SK-N-SH treated with all-trans-retinoic acid at 6 μM for 48 hours (cell line): ENCODE results near the gene SMPD3.

Source experiments
- ATAC-seq: fragments of 200-7000 bp; cut with Tn5 transposase; 3 replicates; pipeline ENCODE4 v1.9.1; 2020; ENCODE audit warnings: mild to moderate bottlenecking, moderate library complexity
- ARNTL ChIP-seq: fragments of 450-650 bp; formaldehyde crosslinking; IDR thresholded peaks from 2 replicates; pipeline ENCODE4 v1.5.0; 2020; ENCODE audit warnings: low read depth, mild to moderate bottlenecking, moderate library complexity, borderline replicate concordance
- BACH2 ChIP-seq: fragments of 250-450 bp; sonication (Bioruptor Pico); IDR thresholded peaks from 2 replicates; pipeline ENCODE4 v1.9.0; 2021; ENCODE audit warnings: mild to moderate bottlenecking, borderline replicate concordance
- CREB5 ChIP-seq: fragments of 250-450 bp; sonication (Bioruptor Pico); IDR thresholded peaks from 2 replicates; pipeline ENCODE4 v1.5.1; 2020; ENCODE audit warnings: low read depth, mild to moderate bottlenecking, moderate library complexity
- CSDC2 ChIP-seq: fragments of 250-450 bp; sonication (Bioruptor Pico); IDR thresholded peaks from 2 replicates; pipeline ENCODE4 v1.5.0; 2020; ENCODE audit warnings: mild to moderate bottlenecking, moderate library complexity
- CSRNP3 ChIP-seq: fragments of 250-450 bp; sonication (Bioruptor Pico); IDR thresholded peaks from 2 replicates; pipeline ENCODE4 v1.5.1; 2021; ENCODE audit warnings: mild to moderate bottlenecking, moderate library complexity
- ESRRG ChIP-seq: fragments of 250-450 bp; sonication (Bioruptor Pico); IDR thresholded peaks from 2 replicates; pipeline ENCODE4 v1.6.1; 2021; ENCODE audit warnings: mild to moderate bottlenecking
- GLIS3 ChIP-seq: fragments of 250-450 bp; sonication (Bioruptor Pico); IDR thresholded peaks from 2 replicates; pipeline ENCODE4 v1.5.0; 2020; ENCODE audit warnings: mild to moderate bottlenecking, moderate library complexity
- ISL1 ChIP-seq: fragments of 250-450 bp; sonication (Bioruptor Pico); IDR thresholded peaks from 2 replicates; pipeline ENCODE4 v2.1.2; 2022; ENCODE audit warnings: mild to moderate bottlenecking, moderate library complexity
- OSR1 ChIP-seq: fragments of 250-450 bp; sonication (Bioruptor Pico); IDR thresholded peaks from 2 replicates; pipeline ENCODE4 v1.8.0; 2022; ENCODE audit warnings: moderate library complexity, mild to moderate bottlenecking, inconsistent platforms
- PATZ1 ChIP-seq: fragments of 250-450 bp; sonication (Bioruptor Pico); IDR thresholded peaks from 2 replicates; pipeline ENCODE4 v1.8.0; 2020; ENCODE audit warnings: mild to moderate bottlenecking, moderate library complexity, borderline replicate concordance
- POU6F1 ChIP-seq: fragments of 250-450 bp; sonication (Bioruptor Pico); IDR thresholded peaks from 2 replicates; pipeline ENCODE4 v1.8.0; 2021; ENCODE audit warnings: low read depth, mild to moderate bottlenecking, moderate library complexity, borderline replicate concordance
- PPARA ChIP-seq: fragments of 250-450 bp; sonication (Bioruptor Pico); IDR thresholded peaks from 2 replicates; pipeline ENCODE4 v1.5.0; 2020; ENCODE audit warnings: mild to moderate bottlenecking, borderline replicate concordance
- RARB ChIP-seq: fragments of 250-450 bp; sonication (Bioruptor Pico); IDR thresholded peaks from 2 replicates; pipeline ENCODE4 v1.8.0; 2021; ENCODE audit warnings: mild to moderate bottlenecking, moderate library complexity
- SNAI2 ChIP-seq: fragments of 250-450 bp; sonication (Bioruptor Pico); IDR thresholded peaks from 2 replicates; pipeline ENCODE4 v1.5.0; 2020; ENCODE audit warnings: mild to moderate bottlenecking, moderate library complexity
- TCF4 ChIP-seq: fragments of 250-450 bp; sonication (Bioruptor Pico); IDR thresholded peaks from 2 replicates; pipeline ENCODE4 v1.8.0; 2021; ENCODE audit warnings: mild to moderate bottlenecking, moderate library complexity, borderline replicate concordance
- TOX ChIP-seq: fragments of 250-450 bp; sonication (Bioruptor Pico); IDR thresholded peaks from 2 replicates; pipeline ENCODE4 v1.8.0; 2021; ENCODE audit warnings: mild to moderate bottlenecking, moderate library complexity, borderline replicate concordance
- TSHZ2 ChIP-seq: fragments of 250-450 bp; sonication (Bioruptor Pico); IDR thresholded peaks from 2 replicates; pipeline ENCODE4 v1.5.0; 2020; ENCODE audit warnings: mild to moderate bottlenecking, moderate library complexity
- ZC3H10 ChIP-seq: fragments of 250-450 bp; sonication (Bioruptor Pico); IDR thresholded peaks from 2 replicates; pipeline ENCODE4 v1.5.1; 2021; ENCODE audit warnings: mild to moderate bottlenecking, moderate library complexity
- ZFP30 ChIP-seq: fragments of 450-650 bp; formaldehyde crosslinking; IDR thresholded peaks from 2 replicates; pipeline ENCODE4 v1.5.0; 2022; ENCODE audit warnings: mild to moderate bottlenecking, moderate library complexity
- ZNF565 ChIP-seq: fragments of 450-650 bp; formaldehyde crosslinking; conservative IDR thresholded peaks from 2 replicates; pipeline ENCODE4 v1.5.0; 2020; ENCODE audit warnings: low read depth, mild to moderate bottlenecking, moderate library complexity
- ZNF8 ChIP-seq: fragments of 450-650 bp; formaldehyde crosslinking; IDR thresholded peaks from 2 replicates; pipeline ENCODE4 v1.5.0; 2020; ENCODE audit warnings: mild to moderate bottlenecking, moderate library complexity

The SMPD3 gene

GRCh38 chr16:68365167-68365817 is 83.0 kb downstream of the SMPD3 start (continued):
- TF ChIP-seq TSHZ2: no peak

GRCh38 chr16:68364561-68364998 is 83.7 kb downstream of the SMPD3 start:
- ATAC-seq: no peak
- TF ChIP-seq ZNF565 (CRISPR knock-in tag) (no peak), TOX (CRISPR knock-in tag) (no peak)

- no peak for ATAC-seq
- TF ChIP-seq SNAI2 (CRISPR knock-in tag): no peak
- no peak for TF ChIP-seq TOX (CRISPR knock-in tag)
- no peak for TF ChIP-seq PPARA (CRISPR knock-in tag)
- TF ChIP-seq PATZ1 (CRISPR knock-in tag): no peak
- TF ChIP-seq RARB (CRISPR knock-in tag): no peak
- no peak for TF ChIP-seq ZNF565 (CRISPR knock-in tag)
- TF ChIP-seq ESRRG (CRISPR knock-in tag): no peak
- no peak for TF ChIP-seq ZNF8 (CRISPR knock-in tag)
These were observed 84.4 kb downstream of the SMPD3 start for GRCh38 chr16:68363658-68364521.

GRCh38 chr16:68362947-68363657 is 85.2 kb downstream of the SMPD3 start:
- peak; percentile 8; the same call in 1 of the 3 replicates for ATAC-seq
- TF ChIP-seq ISL1 (CRISPR knock-in tag) (no peak), SNAI2 (CRISPR knock-in tag) (no peak), POU6F1 (CRISPR knock-in tag) (no peak), ZFP30 (CRISPR knock-in tag) (no peak), ESRRG (CRISPR knock-in tag) (no peak), CSDC2 (CRISPR knock-in tag) (no peak), PPARA (CRISPR knock-in tag) (no peak), TCF4 (CRISPR knock-in tag) (no peak), PATZ1 (CRISPR knock-in tag) (no peak), ARNTL (no peak), RARB (CRISPR knock-in tag) (no peak), CREB5 (CRISPR knock-in tag) (no peak), OSR1 (no peak), CSRNP3 (no peak), ZC3H10 (CRISPR knock-in tag) (no peak), BACH2 (CRISPR knock-in tag) (no peak), GLIS3 (CRISPR knock-in tag) (no peak)
